ENCODE measurements around the gene MYO7B. TPM values are rescaled to one million over a fixed set of nuclear protein-coding genes. Genes with fewer than 3 reads are reported as not detected.

MYO7B gene
- total RNA-seq, 1 experiment from 2014 or later, result 1.1 TPM

- DNase-seq (ENCODE audit: low read depth), result no peak
Observed at GRCh38 chr2:127658641-127659407, 123.3 kb downstream of the MYO7B start.

DNA sequence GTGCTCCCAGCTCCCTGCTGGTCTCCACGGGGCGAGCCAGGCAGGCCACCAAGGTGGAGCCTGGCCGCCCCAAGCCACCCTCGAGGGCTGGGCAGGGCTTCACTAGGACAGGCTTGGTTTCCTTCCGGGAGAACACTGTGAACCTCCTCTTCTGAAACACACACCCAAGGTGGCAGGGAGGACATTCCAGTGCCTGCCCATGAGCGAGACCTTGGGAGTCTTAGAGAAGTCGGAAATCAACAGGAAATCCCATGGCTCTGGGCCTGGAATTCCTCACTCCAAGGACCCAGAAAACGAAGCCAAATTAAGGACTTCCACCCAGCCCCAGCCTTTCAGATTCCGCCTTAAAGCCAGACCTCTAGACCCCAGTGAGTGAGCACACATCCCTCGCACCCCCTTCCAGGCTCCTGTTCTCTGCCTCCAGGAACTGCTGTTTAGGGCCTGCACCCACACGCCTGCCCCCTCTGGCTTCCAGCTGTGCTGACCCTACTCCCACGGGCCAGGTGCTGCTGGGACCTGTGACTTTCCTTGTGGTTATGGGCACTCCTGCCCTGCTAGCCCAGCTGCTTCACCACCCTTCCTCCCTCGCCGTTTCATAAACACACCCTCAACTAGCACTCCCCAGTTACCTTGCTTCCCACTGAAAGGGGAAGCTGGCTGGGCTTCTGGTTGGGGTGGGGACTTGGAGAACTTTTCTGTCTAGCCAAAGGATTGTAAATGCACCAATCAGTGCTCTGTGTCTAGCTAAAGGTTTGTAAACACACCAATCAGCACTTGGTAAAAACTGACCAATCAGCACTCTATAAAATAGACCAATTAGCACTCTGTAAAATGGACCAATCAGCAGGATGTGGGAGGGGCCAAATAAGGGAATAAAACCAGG, 124.2 kb downstream of the MYO7B start:
- DNase-seq (ENCODE audit: low read depth), result no peak

DNA sequence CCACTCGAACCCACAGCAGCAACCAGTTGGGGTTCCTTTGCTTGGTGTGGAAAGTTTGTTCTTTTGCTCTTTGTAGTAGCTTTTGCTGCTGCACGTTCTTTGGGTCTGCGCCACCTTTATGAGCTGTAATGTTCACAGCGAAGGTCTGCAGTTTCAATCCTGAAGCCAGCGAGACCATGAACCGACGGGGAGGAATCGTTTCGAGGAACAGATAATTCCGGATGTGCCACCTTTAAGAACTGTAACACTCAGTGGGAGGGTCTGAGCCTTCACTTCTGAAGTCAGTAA, 124.8 kb downstream of the MYO7B start:
- DNase-seq (ENCODE audit: low read depth), result no peak

GRCh38 chr2:127661072-127661649, 125.7 kb downstream of the MYO7B start:
- DNase-seq (ENCODE audit: low read depth), result no peak

- no peak for DNase-seq (ENCODE audit: low read depth)
Observed at GRCh38 chr2:127661949-127662510, 126.5 kb downstream of the MYO7B start.

DNA sequence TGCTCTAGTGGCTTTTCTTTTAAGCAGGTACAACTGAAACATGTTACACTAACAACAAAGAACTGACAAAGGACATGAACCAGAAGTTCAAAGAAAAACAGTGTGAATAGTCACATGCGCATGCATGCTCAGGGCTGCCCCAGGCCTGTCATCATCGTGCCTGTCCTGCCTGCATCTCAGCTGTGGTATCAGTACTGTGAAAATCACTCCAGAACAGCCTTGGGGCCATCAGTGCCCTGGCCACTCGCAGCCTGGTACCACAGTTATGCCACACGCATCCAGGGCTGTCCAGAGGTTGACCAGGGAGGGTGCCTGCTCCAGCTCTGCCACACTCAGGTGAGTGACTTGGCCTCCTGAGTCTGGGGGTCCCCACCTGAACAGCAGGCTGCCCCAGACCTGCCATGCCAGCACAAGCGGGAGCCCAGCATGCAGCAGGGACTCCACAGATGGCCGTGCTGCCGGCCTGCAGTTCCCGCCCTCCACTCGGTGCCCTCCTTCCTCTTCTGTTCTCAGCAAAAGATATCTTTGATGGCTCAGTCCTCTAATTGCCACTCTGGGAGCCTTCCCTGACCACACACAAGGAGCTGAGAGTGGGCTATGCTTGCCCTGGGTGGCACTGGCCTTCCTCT, 127.6 kb downstream of the MYO7B start:
- DNase-seq (ENCODE audit: low read depth), result no peak

DNA sequence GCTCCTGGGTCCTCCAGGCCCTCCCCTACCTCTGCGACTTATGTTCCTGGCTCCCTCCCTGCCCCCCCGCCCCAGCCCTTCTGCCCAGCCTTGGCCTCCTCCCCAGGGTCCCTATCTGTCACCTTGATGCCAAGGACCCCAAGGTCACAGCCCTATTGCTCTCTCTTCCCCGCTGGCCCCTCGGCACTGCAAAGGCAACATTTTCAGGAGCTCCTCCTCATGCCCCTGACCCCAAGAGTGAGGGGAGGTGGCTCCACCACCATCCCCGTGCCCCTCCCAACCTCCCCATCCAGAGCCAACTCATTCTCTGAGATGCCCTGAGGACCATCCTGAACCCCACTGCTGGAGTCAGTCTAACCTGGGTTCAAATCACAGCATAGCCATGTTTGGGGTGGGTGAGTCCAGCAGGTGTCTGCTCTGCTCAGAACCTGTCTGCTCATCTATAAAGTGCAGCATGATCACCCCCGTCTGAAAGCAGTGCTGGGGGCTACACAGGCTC, 128.1 kb downstream of the MYO7B start:
- DNase-seq (ENCODE audit: low read depth), result no peak

DNA sequence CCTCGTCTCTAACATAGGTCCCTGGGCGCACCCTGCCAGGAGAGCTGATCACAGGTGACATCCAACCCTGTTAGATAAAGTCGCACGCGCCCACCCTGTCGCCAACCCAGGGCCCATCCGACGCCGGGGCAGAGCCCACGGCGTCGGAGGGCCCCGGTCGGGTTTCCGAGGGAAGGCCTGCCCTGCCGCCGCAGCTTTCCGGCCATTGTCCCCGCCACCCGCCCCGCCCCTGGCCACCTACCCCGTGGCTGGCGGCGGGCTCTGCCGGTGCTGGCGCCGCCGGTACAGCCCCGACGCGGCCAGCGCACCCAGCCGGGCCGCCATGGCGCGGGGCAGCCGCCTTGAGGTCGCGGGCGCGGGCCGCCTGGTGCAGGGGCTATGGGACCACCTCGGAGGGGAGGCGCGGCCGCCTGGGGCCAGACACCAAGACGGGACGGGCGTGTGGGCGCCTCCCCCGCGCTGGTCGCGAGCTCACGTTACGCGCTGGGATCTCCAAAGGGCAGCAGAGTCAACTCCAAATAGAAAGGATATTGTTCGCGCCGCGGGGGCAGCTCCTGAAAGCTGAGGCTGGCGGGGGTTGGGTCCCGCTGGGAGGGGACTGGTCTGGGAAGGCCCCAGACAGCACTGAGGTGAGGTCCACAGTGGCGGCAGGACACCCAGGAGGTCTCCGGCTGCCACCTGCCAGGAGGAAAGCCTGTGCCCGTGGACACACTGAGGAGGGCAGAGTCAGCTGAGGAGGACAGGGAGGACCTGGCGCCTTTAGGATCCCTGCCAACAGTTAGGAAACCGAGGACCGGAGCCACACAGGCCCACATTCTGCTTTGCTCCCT, 128.8 kb downstream of the MYO7B start:
- DNase-seq (ENCODE audit: low read depth), result no peak

GRCh38 chr2:127664895-127665225, 129.4 kb downstream of the MYO7B start:
- no peak for DNase-seq (ENCODE audit: low read depth)

GRCh38 chr2:127665267-127665893, 129.9 kb downstream of the MYO7B start:
- no peak for DNase-seq (ENCODE audit: low read depth)

DNA sequence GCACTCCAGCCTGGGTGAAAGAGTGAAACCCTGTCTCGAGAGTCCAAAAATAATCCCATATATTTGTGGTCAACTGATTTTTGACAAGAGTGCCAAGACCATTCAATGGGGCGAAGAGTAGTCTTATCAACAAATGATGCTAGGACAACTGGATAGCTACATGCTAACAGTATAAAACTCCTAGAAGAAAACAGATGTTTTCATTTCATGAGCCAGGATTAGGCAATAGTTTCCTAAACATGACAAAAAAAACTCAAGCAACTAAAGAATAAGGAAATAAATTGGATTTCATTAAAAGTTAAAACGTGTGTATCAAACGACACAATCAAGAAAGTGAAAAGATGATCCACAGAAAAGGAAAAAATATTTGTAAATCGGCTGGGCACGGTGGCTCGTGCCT, 133.6 kb downstream of the MYO7B start:
- no peak for DNase-seq (ENCODE audit: low read depth)

- DNase-seq (ENCODE audit: low read depth), result no peak
Observed at GRCh38 chr2:127670055-127670956, 134.8 kb downstream of the MYO7B start.

DNA sequence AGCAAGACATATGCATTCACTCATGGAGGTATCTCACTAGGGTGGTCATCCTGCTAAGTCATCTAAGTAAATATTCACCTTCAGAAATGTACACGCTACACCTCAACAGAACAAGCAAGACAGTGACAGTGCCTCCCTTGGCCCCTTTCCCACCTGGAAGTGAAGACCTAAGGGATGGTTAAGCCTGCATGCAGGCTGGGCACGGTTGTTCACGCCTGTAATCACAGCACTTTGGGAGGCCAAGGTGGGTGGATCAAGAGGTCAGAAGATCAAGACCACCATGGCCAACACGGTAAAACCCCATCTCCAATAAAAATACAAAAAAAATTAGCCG, 135.4 kb downstream of the MYO7B start:
- DNase-seq (ENCODE audit: low read depth), result no peak

GRCh38 chr2:127671557-127672302, 136.2 kb downstream of the MYO7B start:
- DNase-seq (ENCODE audit: low read depth), result no peak

GRCh38 chr2:127672341-127673224, 137.1 kb downstream of the MYO7B start:
- no peak for DNase-seq (ENCODE audit: low read depth)

DNA sequence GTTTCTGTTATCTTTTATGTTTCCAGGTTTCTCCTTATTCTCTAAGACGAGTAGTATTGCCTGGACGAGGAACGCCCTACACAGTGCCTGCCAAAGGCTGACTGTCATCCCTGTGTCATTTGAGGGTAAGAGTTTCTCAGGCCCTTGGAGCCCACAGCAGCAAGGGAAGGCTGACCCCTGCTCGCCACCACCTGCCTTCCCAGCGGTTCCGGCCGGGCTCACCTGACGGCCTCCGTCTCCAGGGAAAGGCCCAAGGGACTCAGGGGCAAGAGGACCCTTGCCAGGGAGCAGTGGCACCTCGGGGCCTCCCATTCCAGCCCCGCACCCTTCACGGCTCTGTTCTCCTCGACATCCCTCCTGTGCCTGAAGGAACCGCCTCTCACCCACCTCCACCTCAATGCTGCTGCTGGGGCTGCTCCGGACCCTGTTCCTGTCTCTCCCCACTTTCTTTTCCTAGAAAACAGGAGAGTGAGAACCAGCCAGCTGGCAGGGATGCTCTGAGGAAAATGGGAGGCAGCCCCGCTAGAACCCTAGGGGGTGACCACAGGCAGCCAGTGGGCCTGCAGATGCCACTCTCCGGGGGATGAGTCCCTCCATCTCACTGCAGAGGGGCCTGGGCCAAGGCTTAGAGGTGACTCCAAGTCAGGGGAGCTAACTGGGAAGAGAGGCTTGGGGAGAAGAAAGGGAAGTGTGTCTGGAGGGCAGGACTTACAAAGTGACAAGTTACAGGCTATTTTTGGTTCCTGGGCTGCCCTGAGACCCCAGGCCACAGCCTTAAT, 138.0 kb downstream of the MYO7B start:
- DNase-seq (ENCODE audit: low read depth), result no peak
